Hepatocyte (in vitro differentiated cells): ENCODE data around the gene RAPGEF5. TPM values are rescaled to one million over a fixed set of nuclear protein-coding genes. Genes with fewer than 3 reads are reported as not detected.

Source experiments
- DNase-seq: peaks from one replicate; pipeline ENCODE4 v3.0.0-alpha.2; 2016; ENCODE audit warnings: low spot score
- H2AFZ ChIP-seq: fragments of 200-600 bp; sonication (generic); 2 replicates; pipeline ENCODE4 v1.6.0; 2016; ENCODE audit warnings: antibody characterized with exemption, mild to moderate bottlenecking
- H3K27ac ChIP-seq: fragments of 200-600 bp; sonication (generic); 2 replicates; pipeline ENCODE4 v1.5.1; 2016; ENCODE audit warnings: mild to moderate bottlenecking
- H3K27me3 ChIP-seq: fragments of 200-600 bp; sonication (generic); 2 replicates; pipeline ENCODE4 v1.6.1; 2016
- H3K36me3 ChIP-seq: fragments of 200-600 bp; sonication (generic); replicated peaks from 2 replicates; pipeline ENCODE4 v1.5.1; 2016; ENCODE audit warnings: low read depth; ENCODE audit not compliant: insufficient read depth
- H3K4me1 ChIP-seq: fragments of 200-600 bp; sonication (generic); 2 replicates; pipeline ENCODE4 v1.5.1; 2016; ENCODE audit warnings: mild to moderate bottlenecking, moderate library complexity; ENCODE audit not compliant: insufficient read depth
- H3K4me2 ChIP-seq: fragments of 200-600 bp; sonication (generic); 2 replicates; pipeline ENCODE4 v1.6.0; 2016
- H3K4me3 ChIP-seq: fragments of 200-600 bp; sonication (generic); 2 replicates; pipeline ENCODE4 v1.5.1; 2016; ENCODE audit warnings: mild to moderate bottlenecking
- H3K79me2 ChIP-seq: fragments of 200-600 bp; sonication (generic); 2 replicates; pipeline ENCODE4 v1.6.0; 2017; ENCODE audit warnings: mild to moderate bottlenecking
- H3K9me2 ChIP-seq: fragments of 200-600 bp; sonication (generic); replicated peaks from 2 replicates; pipeline ENCODE4 v1.6.0; 2017; ENCODE audit warnings: mild to moderate bottlenecking; ENCODE audit not compliant: insufficient read depth
- H3K9me3 ChIP-seq: fragments of 200-600 bp; sonication (generic); 2 replicates; pipeline ENCODE4 v1.5.1; 2016; ENCODE audit warnings: low read depth, mild to moderate bottlenecking
- H4K20me1 ChIP-seq: fragments of 200-600 bp; sonication (generic); 2 replicates; pipeline ENCODE4 v1.6.0; 2016; ENCODE audit warnings: mild to moderate bottlenecking; ENCODE audit not compliant: insufficient read depth, poor library complexity, severe bottlenecking
- CTCF ChIP-seq: fragments of 200-600 bp; sonication (generic); IDR thresholded peaks from 2 replicates; pipeline ENCODE4 v1.5.1; 2016; ENCODE audit warnings: antibody characterized with exemption, mild to moderate bottlenecking; ENCODE audit not compliant: poor library complexity
- EZH2 ChIP-seq: fragments of 200-600 bp; sonication (generic); IDR thresholded peaks from 2 replicates; pipeline ENCODE4 v1.6.1; 2016; ENCODE audit warnings: antibody characterized with exemption, mild to moderate bottlenecking, borderline replicate concordance
- EZH2phosphoT487 ChIP-seq: fragments of 200-600 bp; sonication (generic); IDR thresholded peaks from one replicate; pipeline ENCODE4 v1.6.1; 2018; ENCODE audit warnings: antibody characterized with exemption, mild to moderate bottlenecking, low read depth, moderate library complexity; ENCODE audit not compliant: unreplicated experiment, severe bottlenecking
- WGBS: methylation state at CpG from one replicate; pipeline ENCODE4 v1.1.6; 2016; ENCODE audit warnings: low lambda C conversion rate; ENCODE audit errors: missing lambda C conversion rate; 5-methylcytosine and 5-hydroxymethylcytosine counted together
- polyA plus RNA-seq: library from polyadenylated mRNA; unstranded; fragments of >200 nt; fragmentation: Nextera tagmentation; extraction: Ambion mirVana; gene quantifications from 2 replicates; pipeline ENCODE4 v1.2.1, GENCODE V29; 2016
- total RNA-seq: library from RNA; depleted of rRNA; stranded (reverse); fragments of >200 nt; gene quantifications from 2 replicates; pipeline ENCODE4 v1.2.3, GENCODE V29; 2014

The RAPGEF5 gene
- total and polyA plus RNA-seq, 2 experiments from 2014 or later: 5.2 to 14.5 TPM

- H3K27me3 ChIP-seq: no peaks in the 10 kb centered on the region
- no peak overlapping the region for H3K4me3 ChIP-seq
- no peaks in the 10 kb centered on the region for H4K20me1 ChIP-seq
- H3K79me2 ChIP-seq: no peaks in the 10 kb centered on the region
- no peak for TF ChIP-seq EZH2phosphoT487
- TF ChIP-seq CTCF: no peak
- no peak for TF ChIP-seq EZH2
- no peaks in the 10 kb centered on the region for H3K9me3 ChIP-seq
- no peak overlapping the region for H2AFZ ChIP-seq
- 89% methylated on average over 4 of the region's 4 CpGs for WGBS
- no peak overlapping the region for H3K27ac ChIP-seq
- no peak for DNase-seq
- no peaks in the 10 kb centered on the region for H3K36me3 ChIP-seq
- no peaks in the 10 kb centered on the region for H3K9me2 ChIP-seq
- H3K4me1 ChIP-seq: no peaks in the 10 kb centered on the region
- H3K4me2 ChIP-seq: no peak overlapping the region
Observed at GRCh38 chr7:22387583-22387982, 30.6 kb upstream of the RAPGEF5 start.

GRCh38 chr7:22386865-22387264 is 29.9 kb upstream of the RAPGEF5 start:
- TF ChIP-seq EZH2phosphoT487 (no peak), EZH2 (no peak), CTCF (no peak)
- H3K27ac ChIP-seq: no peak overlapping the region
- H3K9me3 ChIP-seq: no peaks in the 10 kb centered on the region
- no peak overlapping the region for H3K4me3 ChIP-seq
- no peaks in the 10 kb centered on the region for H3K36me3 ChIP-seq
- no peaks in the 10 kb centered on the region for H3K79me2 ChIP-seq
- no peak overlapping the region for H3K4me2 ChIP-seq
- no peaks in the 10 kb centered on the region for H3K4me1 ChIP-seq
- no peaks in the 10 kb centered on the region for H3K9me2 ChIP-seq
- no peaks in the 10 kb centered on the region for H4K20me1 ChIP-seq
- no peak for DNase-seq
- WGBS: 88% methylated on average over 1 of the region's 1 CpG
- H3K27me3 ChIP-seq: no peaks in the 10 kb centered on the region
- H2AFZ ChIP-seq: no peak overlapping the region

- Histone ChIP-seq H3K36me3 (no peaks in the 10 kb centered on the region), H3K4me3 (no peak overlapping the region), H3K4me2 (no peak overlapping the region), H3K9me2 (no peaks in the 10 kb centered on the region), H3K4me1 (no peaks in the 10 kb centered on the region), H4K20me1 (no peaks in the 10 kb centered on the region), H3K9me3 (no peaks in the 10 kb centered on the region), H3K27ac (no peak overlapping the region), H3K27me3 (no peaks in the 10 kb centered on the region), H3K79me2 (no peaks in the 10 kb centered on the region), H2AFZ (no peak overlapping the region)
- no peak for DNase-seq
- 96% methylated on average over 2 of the region's 2 CpGs for WGBS
- TF ChIP-seq EZH2phosphoT487 (no peak), EZH2 (no peak), CTCF (no peak)
Observed at GRCh38 chr7:22386206-22386858, 29.4 kb upstream of the RAPGEF5 start.

- DNase-seq: no peak
- H3K27me3 ChIP-seq: no peaks in the 10 kb centered on the region
- no peak overlapping the region for H3K27ac ChIP-seq
- no peaks in the 10 kb centered on the region for H3K9me2 ChIP-seq
- no peaks in the 10 kb centered on the region for H4K20me1 ChIP-seq
- WGBS: 88% methylated on average over 4 of the region's 4 CpGs
- H3K4me2 ChIP-seq: no peak overlapping the region
- H3K4me3 ChIP-seq: no peak overlapping the region
- H3K9me3 ChIP-seq: no peaks in the 10 kb centered on the region
- TF ChIP-seq CTCF (no peak), EZH2phosphoT487 (no peak), EZH2 (no peak)
- H3K36me3 ChIP-seq: no peaks in the 10 kb centered on the region
- no peak overlapping the region for H2AFZ ChIP-seq
- no peaks in the 10 kb centered on the region for H3K4me1 ChIP-seq
- H3K79me2 ChIP-seq: no peaks in the 10 kb centered on the region
Observed at GRCh38 chr7:22385326-22385725, 28.4 kb upstream of the RAPGEF5 start.
